Suppressor macrophage treated with lipopolysaccharide for 1 hour (primary cell): ENCODE data around the gene PCDHGA11.
"Not testable (repeated sequence)": the region's sequence is repeated elsewhere in the genome, so short reads cannot be mapped to it uniquely, and the experiment has no call there.

Experiments used
- DNase-seq, 3 donors: peaks; one replicate each; pipeline ENCODE4 v3.0.0-alpha.2; 2020 to 2022

Gene PCDHGA11

GRCh38 chr5:141399555-141400258 is 21.1 kb upstream of the PCDHGA11 start:
- no peak for DNase-seq

GRCh38 chr5:141402553-141403243 is 18.2 kb upstream of the PCDHGA11 start, which contains the start of gene PCDHGA9:
TSS of gene PCDHGA9 (plus strand) at chr5:141402778. CDS start at chr5:141402953, 175 bp downstream.
- DNase-seq, result peak; percentile 34 to 47 (median 44)

GRCh38 chr5:141403387-141403786 is 17.5 kb upstream of the PCDHGA11 start:
- DNase-seq, result no peak

- DNase-seq, result peak; percentile 61 to 84 (median 73)
Measured at GRCh38 chr5:141407790-141408505, 12.9 kb upstream of the PCDHGA11 start, which contains the start of gene PCDHGB6. TSS of gene PCDHGB6 (plus strand) at chr5:141408021. CDS start at chr5:141408203, 182 bp downstream.

GRCh38 chr5:141409598-141410306 is 11.1 kb upstream of the PCDHGA11 start:
- no peak for DNase-seq

- no peak for DNase-seq
Measured at GRCh38 chr5:141411575-141411974, 9.3 kb upstream of the PCDHGA11 start.

- DNase-seq, result peak; percentile 77 to 79 (median 79)
Measured at GRCh38 chr5:141412854-141413539, 7.9 kb upstream of the PCDHGA11 start, which contains the start of gene PCDHGA10. TSS of gene PCDHGA10 (plus strand) at chr5:141412987. CDS start at chr5:141413176, 189 bp downstream.

- no peak for DNase-seq
Measured at GRCh38 chr5:141413540-141414069, 7.2 kb upstream of the PCDHGA11 start.

GRCh38 chr5:141414548-141415274 is 6.1 kb upstream of the PCDHGA11 start:
- DNase-seq, result not testable (repeated sequence)

- DNase-seq, result not testable (repeated sequence)
Measured at GRCh38 chr5:141415275-141415618, 5.6 kb upstream of the PCDHGA11 start.

- DNase-seq, result peak; percentile 87 to 94 (median 93)
Measured at GRCh38 chr5:141417494-141418172, 3.2 kb upstream of the PCDHGA11 start, which contains the start of gene PCDHGB7. TSS of gene PCDHGB7 (plus strand) at chr5:141417677. CDS start at chr5:141417860, 183 bp downstream.

- DNase-seq, result no peak
Measured at GRCh38 chr5:141419074-141419880, 1.6 kb upstream of the PCDHGA11 start.

GRCh38 chr5:141421489-141421855 is 621 bp downstream of the PCDHGA11 start:
- no peak for DNase-seq

GRCh38 chr5:141422742-141423291 is 2.0 kb downstream of the PCDHGA11 start:
- DNase-seq, result no peak

GRCh38 chr5:141427783-141428426 is 7.1 kb downstream of the PCDHGA11 start:
- DNase-seq, result no peak

GRCh38 chr5:141430332-141431113 is 9.7 kb downstream of the PCDHGA11 start, which contains the start of gene PCDHGA12:
TSS of gene PCDHGA12 (plus strand) at chr5:141430507. CDS start at chr5:141430760, 253 bp downstream.
- DNase-seq, result peak; percentile 84 to 91 (median 90)

GRCh38 chr5:141431286-141431685 is 10.4 kb downstream of the PCDHGA11 start:
- DNase-seq, result peak; percentile 27 to 39 (median 37)

GRCh38 chr5:141432308-141432707 is 11.5 kb downstream of the PCDHGA11 start:
- DNase-seq, result not testable (repeated sequence)
